ENCODE measurements around the gene ARHGAP12. TPM values are rescaled to one million over a fixed set of nuclear protein-coding genes. Genes with fewer than 3 reads are reported as not detected.

The ARHGAP12 gene
- total and polyA plus RNA-seq, 8 donors: 25.5 to 40.4 (median 37.3) TPM

DNA sequence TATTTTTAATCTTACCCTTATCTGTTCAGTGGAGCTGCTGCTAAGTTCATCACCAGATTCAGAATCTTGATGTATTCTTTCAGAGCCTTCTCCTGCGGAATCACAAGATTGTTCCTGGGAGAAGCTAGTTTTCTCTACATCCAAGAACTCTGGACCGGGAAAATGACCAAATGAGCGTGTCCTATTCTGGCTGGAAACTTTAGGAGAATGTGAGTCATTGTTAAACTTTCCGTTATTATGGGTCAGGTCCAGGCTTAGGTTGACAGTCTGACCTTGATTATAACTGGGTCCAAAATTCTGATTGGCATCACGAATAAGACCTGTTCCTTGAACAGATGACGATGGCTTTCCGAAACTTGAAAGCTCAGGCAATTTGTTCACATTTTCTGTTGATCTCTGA is 20.5 kb downstream of the ARHGAP12 start:
- DNase-seq (no peak), ATAC-seq (no peak)
- Histone ChIP-seq H3K4me3 (no peak overlapping the region), H3K27ac (no peak overlapping the region), H3K36me3 (peaks cover 0 to 13% of the 10 kb centered on the region in 2 donors), H3K9me3 (no peaks in the 10 kb centered on the region), H3K27me3 (no peaks in the 10 kb centered on the region), H3K4me1 (peaks cover 7 to 10% of the 10 kb centered on the region in 2 donors)
- intact Hi-C loops (cut with DNase I): no loop called here
- no peak for TF ChIP-seq CTCF (IDR thresholded peaks at IDR 0.05)

DNA sequence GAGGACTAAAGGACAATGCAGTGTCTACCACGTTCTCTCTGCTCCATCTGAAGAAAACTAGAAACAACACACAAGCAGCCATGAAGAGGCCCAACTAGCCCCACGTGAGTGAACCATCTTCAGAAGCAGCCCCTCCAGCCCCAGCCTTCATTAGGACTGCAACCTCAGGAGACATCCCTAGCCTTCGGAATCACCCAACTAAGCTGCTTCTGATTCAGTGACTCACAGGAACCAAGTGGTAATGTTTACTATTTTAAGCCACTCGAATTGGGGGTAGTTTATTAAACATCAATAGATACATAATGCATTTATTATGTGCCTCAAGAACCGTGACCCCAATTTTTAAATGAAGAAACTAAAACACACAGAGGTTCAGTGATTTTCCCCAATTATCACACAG is 22.6 kb downstream of the ARHGAP12 start:
- intact Hi-C loops (cut with DNase I): no loop called here
- H3K36me3 ChIP-seq: peaks cover 0 to 13% of the 10 kb centered on the region in 2 donors
- H3K4me3 ChIP-seq: no peak overlapping the region
- H3K4me1 ChIP-seq: no peaks in the 10 kb centered on the region
- ATAC-seq (no peak), DNase-seq (no peak)
- H3K9me3 ChIP-seq: peaks cover 0 to 3% of the 10 kb centered on the region in 2 donors
- no peaks in the 10 kb centered on the region for H3K27me3 ChIP-seq
- no peak overlapping the region for H3K27ac ChIP-seq
- TF ChIP-seq CTCF (IDR thresholded peaks at IDR 0.05): no peak

GRCh38 chr10:31905586-31905985 is 23.0 kb downstream of the ARHGAP12 start:
- intact Hi-C loops (cut with DNase I): no loop called here

GRCh38 chr10:31902625-31903024 is 26.0 kb downstream of the ARHGAP12 start:
- no peak for TF ChIP-seq CTCF (IDR thresholded peaks at IDR 0.05)
- intact Hi-C loops (cut with DNase I): no loop called here
- H3K36me3 ChIP-seq: peaks cover 0 to 3% of the 10 kb centered on the region in 2 donors
- peaks cover 0 to 1% of the 10 kb centered on the region in 2 donors for H3K4me1 ChIP-seq
- DNase-seq: no peak
- H3K4me3 ChIP-seq: no peak overlapping the region
- H3K9me3 ChIP-seq: peaks cover 0 to 3% of the 10 kb centered on the region in 2 donors
- ATAC-seq: no peak
- no peaks in the 10 kb centered on the region for H3K27me3 ChIP-seq
- H3K27ac ChIP-seq: no peak overlapping the region

More at GRCh38 chr10:31905586-31905985, 23.0 kb downstream of the ARHGAP12 start:
- no peak overlapping the region for H3K27ac ChIP-seq
- peaks cover 0 to 3% of the 10 kb centered on the region in 2 donors for H3K9me3 ChIP-seq
- no peaks in the 10 kb centered on the region for H3K27me3 ChIP-seq
- peaks cover 0 to 13% of the 10 kb centered on the region in 2 donors for H3K36me3 ChIP-seq
- DNase-seq (no peak), ATAC-seq (no peak)
- H3K4me1 ChIP-seq: no peaks in the 10 kb centered on the region
- no peak overlapping the region for H3K4me3 ChIP-seq
- TF ChIP-seq CTCF (IDR thresholded peaks at IDR 0.05): no peak

- Histone ChIP-seq H3K27me3 (no peaks in the 10 kb centered on the region), H3K4me1 (peaks cover 0 to 9% of the 10 kb centered on the region in 2 donors), H3K36me3 (no peaks in the 10 kb centered on the region), H3K9me3 (peaks cover 0 to 3% of the 10 kb centered on the region in 2 donors), H3K4me3 (no peak overlapping the region), H3K27ac (peak overlapping the region in 1 of 2 donors; percentile 4)
- DNase-seq (no peak), ATAC-seq (no peak)
- intact Hi-C loops (cut with DNase I): no loop called here
- no peak for TF ChIP-seq CTCF (IDR thresholded peaks at IDR 0.05)
These were observed 31.1 kb downstream of the ARHGAP12 start for GRCh38 chr10:31897506-31897905.

Data from left lung (tissue), 10 donors.